Stimulated activated CD8-positive, alpha-beta memory T cell treated with anti-CD3 and anti-CD28 coated beads, Interleukin-4, amount 100 ng/mL, for 4 hours (primary cell): Measurements from ENCODE around the gene LRATD1.

Source experiments
- DNase-seq, 2 donors: peaks; one replicate each; pipeline ENCODE4 v3.0.0-alpha.2; 2020; ENCODE audit warnings: low read depth in 2 of 2, low spot score in 1 of 2

Gene LRATD1

DNA sequence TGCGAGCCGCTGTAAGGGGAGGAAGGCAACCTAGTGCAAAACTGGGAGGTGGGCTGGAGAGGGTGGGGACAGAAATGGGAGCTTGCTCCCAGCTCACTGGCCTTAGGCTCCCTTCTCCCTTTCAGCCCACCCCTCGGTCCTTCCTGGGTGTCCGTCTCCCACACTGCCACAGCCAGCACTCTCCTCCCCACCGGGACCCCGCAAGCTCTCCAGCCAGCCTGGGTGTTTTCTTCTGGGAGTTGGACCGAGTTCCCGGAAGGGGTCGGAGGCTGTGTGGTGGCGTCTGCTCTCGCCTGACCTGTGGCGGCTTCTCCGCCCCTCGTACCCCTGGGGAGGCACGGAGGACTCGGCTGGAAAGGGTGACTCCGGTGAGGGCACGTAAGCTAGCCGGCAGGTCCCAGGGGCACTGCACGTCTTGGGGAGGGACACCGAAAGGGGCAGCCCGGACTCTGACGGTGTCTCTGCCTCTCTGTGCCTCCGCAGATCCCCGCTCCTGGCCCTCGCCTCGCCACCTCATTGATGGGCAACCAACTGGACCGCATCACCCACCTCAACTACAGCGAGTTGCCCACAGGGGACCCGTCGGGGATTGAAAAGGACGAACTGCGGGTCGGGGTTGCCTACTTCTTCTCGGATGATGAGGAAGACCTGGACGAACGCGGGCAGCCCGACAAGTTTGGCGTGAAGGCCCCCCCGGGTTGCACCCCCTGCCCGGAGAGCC is 1.1 kb downstream of the LRATD1 start:
- DNase-seq = no peak

DNA sequence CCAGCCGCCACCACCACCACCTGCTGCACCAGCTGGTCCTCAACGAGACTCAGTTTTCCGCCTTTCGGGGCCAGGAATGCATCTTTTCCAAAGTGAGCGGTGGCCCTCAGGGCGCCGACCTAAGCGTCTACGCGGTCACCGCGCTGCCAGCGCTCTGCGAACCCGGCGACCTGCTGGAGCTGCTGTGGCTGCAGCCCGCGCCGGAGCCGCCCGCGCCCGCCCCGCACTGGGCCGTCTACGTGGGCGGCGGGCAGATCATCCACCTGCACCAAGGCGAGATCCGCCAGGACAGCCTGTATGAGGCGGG is 1.6 kb downstream of the LRATD1 start:
- DNase-seq = no peak

DNA sequence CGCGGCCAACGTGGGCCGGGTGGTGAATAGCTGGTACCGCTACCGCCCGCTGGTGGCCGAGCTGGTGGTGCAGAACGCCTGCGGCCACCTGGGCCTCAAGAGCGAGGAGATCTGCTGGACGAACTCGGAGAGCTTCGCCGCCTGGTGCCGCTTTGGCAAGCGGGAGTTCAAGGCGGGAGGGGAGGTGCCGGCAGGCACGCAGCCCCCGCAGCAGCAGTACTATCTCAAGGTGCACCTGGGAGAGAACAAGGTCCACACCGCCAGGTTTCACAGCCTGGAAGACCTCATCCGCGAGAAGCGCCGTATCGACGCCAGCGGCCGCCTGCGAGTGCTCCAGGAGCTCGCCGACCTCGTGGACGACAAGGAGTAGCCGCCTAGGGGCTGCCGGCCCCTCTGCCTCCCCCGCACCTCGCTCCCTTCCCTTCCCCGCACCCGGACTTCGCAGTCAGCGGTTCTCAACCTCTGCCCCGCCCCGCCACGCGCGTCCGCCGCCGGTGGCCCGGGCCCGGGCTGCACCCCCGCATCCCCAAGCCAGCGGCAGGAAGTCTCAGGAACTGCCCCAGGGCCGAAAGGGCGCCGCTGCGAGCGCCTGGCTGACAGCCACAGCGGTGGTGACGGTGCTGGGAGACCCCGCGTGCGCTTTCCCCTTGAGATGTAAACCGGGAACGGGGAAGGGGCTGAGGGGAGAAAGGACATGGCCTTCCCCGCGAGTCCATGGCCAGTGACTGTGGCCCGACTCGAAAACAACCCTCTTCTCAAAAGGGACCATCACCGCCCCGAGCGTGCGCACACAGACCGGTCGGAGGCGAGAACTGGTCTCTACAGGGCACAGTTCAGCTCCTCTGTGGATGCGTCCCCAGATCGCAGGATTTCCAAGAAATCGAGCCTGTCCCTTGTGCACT is 2.2 kb downstream of the LRATD1 start:
- no peak for DNase-seq

DNA sequence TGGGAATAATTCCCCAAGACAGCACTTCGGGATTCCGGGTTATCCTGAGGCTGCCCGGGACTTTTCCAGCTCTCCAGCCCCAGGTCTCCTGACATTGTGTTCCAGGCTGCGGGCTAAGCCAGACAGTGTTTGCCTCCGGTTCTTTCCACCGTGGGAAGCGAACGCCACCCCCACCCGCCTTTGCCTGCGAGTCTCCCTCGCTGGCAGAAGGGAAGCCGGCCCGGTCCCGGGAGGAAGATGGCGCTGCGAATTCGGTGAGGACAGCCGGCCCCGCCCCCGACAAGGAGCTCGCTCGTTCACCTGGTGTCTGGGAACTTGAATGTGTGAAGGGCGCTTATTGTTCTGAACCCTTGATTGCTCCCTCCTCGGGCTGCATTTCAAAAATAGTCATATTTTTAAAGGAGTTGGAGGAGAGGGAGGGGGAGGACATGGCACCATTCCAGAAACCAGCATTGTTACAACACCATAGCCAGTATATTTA is 2.9 kb downstream of the LRATD1 start:
- DNase-seq = no peak

DNA sequence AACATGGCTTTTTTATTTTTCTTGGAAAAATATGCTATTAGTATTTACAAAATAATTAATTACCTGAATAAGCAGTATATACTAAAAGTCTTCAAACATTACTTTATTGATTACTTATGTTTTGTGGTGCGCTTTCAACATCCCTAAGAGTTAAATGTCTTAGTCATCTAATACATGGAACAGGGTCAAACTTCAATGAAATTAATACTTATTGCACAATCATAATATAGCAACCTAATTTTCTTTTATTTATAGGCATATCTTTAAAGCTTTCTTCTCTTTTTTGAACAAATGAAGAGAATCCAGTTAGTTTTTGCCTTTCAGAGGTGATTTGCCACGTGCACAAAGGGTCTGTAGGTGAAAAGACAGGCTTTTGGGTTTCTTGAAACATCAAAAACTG is 6.0 kb downstream of the LRATD1 start:
- no peak for DNase-seq

DNA sequence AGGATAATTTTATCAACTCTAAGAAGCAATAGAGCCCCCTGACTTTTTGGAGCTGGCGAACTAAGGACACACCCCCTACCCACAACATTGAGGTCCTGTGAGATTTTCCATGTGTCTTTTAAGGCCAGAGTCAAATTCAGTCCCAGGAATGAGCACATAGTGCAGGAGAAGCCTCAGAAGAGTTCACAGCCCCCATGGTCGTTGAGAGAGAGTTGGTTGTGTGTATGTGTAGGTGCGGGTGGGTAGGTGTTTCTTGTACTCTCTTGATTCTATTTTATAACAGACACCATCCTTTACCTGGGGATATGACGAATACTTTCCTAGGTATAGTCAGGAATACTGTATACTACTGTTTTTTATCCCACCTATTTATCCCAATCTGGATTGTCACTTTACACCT is 8.6 kb downstream of the LRATD1 start:
- no peak for DNase-seq

DNA sequence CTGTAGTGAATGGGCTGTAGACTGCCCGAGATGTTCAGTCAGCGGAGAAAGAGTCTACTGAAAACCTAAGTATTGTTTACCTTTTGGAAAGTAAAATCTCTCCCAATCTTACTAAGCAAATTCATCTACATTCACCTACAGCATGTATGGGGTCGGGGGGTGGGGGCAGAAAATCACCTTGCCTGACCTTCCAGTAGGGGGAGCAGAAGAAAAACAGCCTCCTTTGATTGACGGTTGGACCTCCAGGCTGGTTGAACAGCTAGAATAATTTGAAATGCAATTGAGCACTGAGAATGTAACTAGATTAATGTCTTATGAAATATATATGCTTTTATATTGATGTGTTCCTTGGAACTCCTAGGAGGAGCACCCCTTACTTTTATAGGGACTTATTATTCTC is 10.0 kb downstream of the LRATD1 start:
- no peak for DNase-seq

DNA sequence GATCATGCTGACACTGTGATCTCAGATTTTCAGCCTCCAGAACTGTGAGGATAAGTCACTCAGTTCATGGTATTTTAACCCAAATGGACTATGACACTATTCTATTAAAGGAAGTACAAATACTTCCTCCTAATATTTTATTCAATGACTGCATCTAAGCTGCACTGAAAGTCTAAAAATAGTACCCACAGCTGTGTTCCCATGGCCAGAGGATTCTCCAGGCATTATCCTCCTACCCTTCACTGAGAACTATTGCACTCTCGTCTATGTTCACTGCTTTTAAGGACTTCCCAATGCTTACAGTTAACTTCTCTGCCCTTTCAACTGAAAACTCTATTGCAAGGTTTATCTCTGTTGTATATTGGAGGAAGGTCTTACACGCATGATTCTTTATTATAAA is 15.2 kb downstream of the LRATD1 start:
- no peak for DNase-seq

DNA sequence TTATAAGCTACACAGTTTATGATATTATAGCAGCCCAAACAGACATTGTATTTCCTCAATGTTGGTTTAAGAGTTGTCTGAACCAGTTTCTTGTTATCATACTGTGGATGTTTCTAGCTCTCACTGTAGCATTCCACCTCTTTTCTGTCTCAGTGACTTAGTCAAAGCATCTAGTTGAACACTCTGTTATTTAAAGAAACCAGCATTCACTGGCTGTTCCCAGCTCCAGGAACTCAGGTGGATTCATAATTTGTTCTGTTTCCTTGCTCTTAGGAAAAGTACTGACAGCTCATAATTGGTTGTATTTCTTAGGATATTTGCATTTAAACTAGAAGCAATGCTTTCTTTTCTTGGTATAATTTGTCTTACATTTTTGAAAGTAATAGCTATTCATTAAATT is 17.5 kb downstream of the LRATD1 start:
- no peak for DNase-seq

DNA sequence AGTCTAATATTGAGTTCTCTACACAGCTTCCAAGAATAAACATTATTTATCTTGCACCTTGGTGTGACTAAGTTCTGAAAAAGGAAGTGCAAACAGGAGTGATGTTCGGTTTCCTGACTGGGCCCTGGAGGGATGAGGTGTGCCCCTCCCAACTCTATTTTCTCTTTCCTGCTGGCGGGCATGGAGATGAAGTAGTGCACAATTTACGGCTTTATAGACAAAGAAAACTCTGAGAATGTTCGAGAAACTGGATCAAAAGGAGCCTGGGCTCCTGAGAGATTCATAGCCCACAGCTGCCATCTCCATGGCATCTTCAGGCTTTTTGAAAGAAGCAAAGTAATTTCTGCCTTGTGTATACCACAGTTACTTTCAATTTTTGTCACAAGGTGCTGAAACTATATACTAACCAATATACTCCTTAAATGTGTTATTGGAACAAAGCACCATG is 22.3 kb downstream of the LRATD1 start:
- no peak for DNase-seq

DNA sequence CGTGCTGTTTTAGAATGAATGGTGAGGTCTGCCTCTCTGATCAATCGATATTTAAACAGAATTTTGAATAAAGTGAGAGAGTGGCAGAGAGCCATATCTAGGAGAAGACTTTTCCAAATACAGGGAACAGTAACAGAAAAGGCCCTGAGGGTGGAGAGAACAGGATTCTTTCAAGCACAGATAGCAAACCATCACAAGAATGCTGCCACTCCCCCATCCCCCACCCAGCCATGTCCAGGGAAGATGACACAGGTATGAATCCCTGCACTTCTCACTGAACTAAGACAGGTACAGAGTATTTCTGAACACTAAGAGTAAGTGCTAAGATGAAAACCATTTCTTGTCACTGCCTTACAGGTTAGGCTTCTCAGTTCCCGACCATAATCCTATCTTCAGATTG is 23.6 kb downstream of the LRATD1 start:
- DNase-seq = no peak

DNA sequence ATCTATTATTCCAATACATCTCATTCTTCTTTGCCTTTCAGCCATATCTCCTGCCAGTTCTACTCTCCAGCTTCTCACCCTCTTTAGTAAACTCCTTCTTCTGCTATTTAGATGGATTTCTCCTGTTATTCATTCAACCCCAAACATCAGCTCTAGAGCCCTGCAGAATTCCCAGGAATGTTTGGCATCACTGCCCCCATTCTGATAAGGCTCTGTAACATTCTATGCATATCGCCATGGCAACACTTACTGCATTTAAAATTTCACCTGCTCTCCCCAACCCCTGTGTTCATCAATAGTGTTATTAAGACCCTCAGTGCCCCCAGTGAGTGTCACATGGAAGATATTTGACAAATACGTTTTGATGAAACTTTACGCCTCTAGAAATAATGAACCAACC is 28.6 kb downstream of the LRATD1 start:
- no peak for DNase-seq

DNA sequence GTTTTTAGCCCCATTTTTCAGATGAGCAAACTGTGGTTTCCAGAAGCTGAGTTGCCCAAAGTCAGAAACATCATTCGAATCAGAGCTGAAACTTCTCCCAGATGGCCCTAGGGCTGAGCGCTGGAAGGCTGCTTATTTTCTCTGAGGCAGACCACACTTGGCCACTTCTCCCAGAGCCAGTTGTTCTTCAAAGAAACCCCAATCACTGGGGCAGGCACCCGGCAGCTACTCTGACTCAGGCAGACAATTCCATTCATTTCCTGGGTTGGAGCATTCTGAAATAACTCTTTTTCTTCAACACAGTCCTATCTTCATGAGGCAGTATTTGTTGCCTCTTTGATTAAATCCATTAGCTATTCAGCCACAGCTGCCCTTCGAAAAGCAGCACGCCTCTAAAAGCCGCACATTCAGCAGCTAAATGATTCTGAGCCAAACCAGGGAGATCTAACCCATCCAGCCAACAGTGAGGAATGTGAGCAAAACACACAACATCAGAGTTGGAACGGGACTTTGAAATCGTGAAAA is 40.9 kb downstream of the LRATD1 start:
- DNase-seq = no peak

DNA sequence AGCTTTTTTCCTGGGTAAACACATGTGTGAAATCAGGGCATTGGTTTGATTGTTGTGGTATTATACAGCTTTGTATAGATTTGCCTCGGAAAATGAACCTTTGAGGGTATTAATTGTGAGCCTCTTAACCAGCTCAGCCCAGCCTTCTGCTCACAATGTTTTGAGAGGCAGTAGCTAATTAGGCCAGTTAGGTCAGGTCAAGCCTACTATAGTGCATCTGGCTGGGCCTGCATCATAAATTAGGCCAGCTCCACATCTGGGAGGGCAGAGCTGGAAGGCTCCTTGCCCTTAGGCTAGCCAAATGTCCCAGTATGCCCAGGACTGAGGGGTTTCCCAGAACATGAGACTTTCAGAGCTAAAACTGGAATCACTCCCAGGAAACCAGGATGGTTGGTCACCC is 43.0 kb downstream of the LRATD1 start:
- DNase-seq = no peak

DNA sequence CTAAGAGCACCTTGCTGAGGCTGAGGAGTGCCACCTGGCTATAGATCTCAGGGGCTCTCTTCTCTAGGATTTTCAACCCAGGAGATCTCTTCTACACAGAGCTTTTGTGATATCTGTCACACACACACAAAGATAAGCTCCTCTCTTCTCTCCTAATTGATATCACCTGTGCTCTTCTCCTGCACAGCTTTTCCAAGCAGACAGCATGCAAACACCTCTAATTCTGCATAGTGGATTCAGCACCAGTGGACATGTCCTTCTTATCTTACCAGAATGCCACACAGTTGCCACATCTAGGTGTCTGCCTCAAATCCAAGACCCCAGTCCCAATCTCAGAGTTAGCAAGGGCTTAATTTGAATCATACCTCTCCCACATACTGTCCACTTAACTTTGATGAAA is 43.9 kb downstream of the LRATD1 start:
- no peak for DNase-seq

DNA sequence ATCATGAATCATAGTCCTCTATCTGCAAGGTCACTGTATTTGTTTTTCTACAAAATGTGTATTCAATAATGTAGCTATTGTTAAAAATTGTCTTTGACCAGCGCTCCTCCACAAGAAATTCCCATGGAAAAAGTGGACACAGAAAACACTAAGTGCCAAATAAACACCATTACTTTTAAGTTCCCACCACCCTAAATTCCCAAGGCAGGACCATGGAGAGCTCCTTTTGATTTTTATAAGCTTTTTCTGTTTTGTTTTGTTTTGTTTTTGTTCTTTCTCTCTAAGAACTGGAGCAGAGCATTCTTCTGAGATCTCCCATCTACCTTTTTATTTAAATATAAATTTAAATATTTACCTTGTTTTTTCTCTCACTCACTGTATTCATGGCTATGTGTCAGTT is 44.5 kb downstream of the LRATD1 start:
- DNase-seq = no peak

DNA sequence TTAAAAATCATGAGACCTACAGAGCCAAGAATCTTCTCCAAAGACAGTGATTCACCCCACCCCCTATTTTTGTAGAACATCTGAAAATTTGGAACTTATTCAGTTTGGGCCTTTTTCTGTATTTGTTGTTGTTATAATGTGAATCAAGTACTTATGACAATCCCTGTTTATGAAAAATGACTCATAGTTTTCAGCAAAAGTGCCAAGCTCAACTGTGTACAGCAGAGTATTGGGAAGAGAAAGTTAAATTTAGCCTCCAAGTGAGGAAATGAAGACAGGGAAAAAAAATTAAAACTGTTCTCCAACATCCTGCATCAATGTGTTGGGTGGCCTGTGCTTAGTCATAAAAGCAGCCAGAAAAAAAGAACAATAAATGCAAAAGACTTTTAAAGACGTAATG is 46.2 kb downstream of the LRATD1 start:
- DNase-seq = no peak

DNA sequence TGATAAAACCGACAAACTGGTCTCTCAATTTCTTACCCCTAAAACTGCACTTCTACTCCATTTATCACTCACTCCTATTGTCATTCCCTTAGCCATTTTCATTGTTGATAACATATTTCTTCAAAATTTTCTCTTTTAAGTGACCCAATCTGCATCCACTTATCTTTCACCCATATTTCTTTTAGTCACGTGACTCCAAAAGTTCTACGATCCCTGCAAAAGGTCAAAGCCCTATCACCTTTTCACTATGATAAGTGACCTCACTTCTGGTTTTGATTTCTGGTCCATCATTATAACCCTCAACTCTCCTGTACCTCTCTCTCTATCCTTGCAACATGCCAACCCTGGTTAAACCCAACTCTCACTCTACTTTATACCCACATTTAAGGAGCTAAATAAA is 49.1 kb downstream of the LRATD1 start:
- no peak for DNase-seq
